Measurements from ENCODE around the gene MRTFB.

DNA sequence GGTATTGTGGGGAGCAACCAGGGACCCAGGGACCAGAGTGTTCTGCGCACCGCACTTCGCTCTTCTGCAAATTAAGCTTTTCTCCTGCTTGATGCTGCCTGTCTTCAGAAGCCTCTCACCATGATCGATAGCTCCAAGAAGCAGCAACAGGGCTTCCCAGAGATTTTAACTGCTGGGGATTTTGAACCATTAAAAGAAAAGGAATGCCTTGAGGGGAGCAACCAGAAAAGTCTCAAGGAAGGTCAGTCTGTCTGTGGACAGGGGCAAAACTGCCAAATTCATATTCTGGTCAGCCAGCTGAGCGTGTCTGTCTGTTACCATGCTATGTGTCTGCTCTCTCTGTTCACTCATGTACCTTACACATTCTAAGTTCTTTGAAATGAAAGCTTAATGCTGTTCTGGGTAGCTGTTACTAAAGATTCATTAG lies 115.7 kb downstream of the MRTFB start:
- no peak for TF ChIP-seq POLR2A (IDR thresholded peaks at IDR 0.05)
- TF ChIP-seq, protein P1, sequence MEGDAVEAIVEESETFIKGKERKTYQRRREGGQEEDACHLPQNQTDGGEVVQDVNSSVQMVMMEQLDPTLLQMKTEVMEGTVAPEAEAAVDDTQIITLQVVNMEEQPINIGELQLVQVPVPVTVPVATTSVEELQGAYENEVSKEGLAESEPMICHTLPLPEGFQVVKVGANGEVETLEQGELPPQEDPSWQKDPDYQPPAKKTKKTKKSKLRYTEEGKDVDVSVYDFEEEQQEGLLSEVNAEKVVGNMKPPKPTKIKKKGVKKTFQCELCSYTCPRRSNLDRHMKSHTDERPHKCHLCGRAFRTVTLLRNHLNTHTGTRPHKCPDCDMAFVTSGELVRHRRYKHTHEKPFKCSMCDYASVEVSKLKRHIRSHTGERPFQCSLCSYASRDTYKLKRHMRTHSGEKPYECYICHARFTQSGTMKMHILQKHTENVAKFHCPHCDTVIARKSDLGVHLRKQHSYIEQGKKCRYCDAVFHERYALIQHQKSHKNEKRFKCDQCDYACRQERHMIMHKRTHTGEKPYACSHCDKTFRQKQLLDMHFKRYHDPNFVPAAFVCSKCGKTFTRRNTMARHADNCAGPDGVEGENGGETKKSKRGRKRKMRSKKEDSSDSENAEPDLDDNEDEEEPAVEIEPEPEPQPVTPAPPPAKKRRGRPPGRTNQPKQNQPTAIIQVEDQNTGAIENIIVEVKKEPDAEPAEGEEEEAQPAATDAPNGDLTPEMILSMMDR (IDR thresholded peaks at IDR 0.05), result no peak
